PC-9 (cell line): ENCODE data around the gene LMO7. TPM values are rescaled to one million over a fixed set of nuclear protein-coding genes. Genes with fewer than 3 reads are reported as not detected.

Experiments used
- BruUV-seq: library from RNA; stranded (reverse); fragments of 400-500 nt; replicated peaks from 2 replicates; lab custom pipeline; 2021; lab: Mats Ljungman, UMichigan
- CTCF ChIA-PET: fragments of 300-600 bp; sonication (Branson Sonifier 250); formaldehyde crosslinking; loops from one replicate; lab custom pipeline; 2022; ENCODE audit warnings: antibody characterized with exemption; lab: Charles Lee
- POLR2A ChIA-PET: fragments of 300-600 bp; sonication (Branson Sonifier 250); formaldehyde crosslinking; loops from one replicate; lab custom pipeline; 2022; ENCODE audit warnings: antibody characterized with exemption; ENCODE audit not compliant: unreplicated experiment; lab: Charles Lee
- DNase-seq, 2 experiments: peaks; one replicate each; pipeline versions ENCODE4 v3.0.0 to v3.0.0-alpha.2; 2015 to 2022; ENCODE audit warnings: mixed read lengths in 1 of 2
- H2AFZ ChIP-seq: fragments of 200-600 bp; sonication (generic); 2 replicates; pipeline ENCODE4 v1.8.1; 2017; ENCODE audit warnings: antibody characterized with exemption
- H3F3A ChIP-seq: fragments of 200-600 bp; sonication (generic); 2 replicates; pipeline ENCODE4 v1.8.1; 2017; ENCODE audit warnings: antibody characterized with exemption, mild to moderate bottlenecking, low read depth; ENCODE audit not compliant: insufficient read depth
- H3K27ac ChIP-seq: fragments of 200-600 bp; sonication (generic); 2 replicates; pipeline ENCODE4 v1.6.1; 2016; ENCODE audit warnings: mixed run types
- H3K27me3 ChIP-seq: fragments of 200-600 bp; sonication (generic); 2 replicates; pipeline ENCODE4 v1.6.1; 2016; ENCODE audit warnings: low read depth, mixed run types; ENCODE audit not compliant: insufficient read depth
- H3K36me3 ChIP-seq: fragments of 200-600 bp; sonication (generic); 2 replicates; pipeline ENCODE4 v1.6.1; 2016; ENCODE audit warnings: low read depth, mixed run types
- H3K4me1 ChIP-seq: fragments of 200-600 bp; sonication (generic); replicated peaks from 2 replicates; pipeline ENCODE4 v1.6.1; 2016; ENCODE audit warnings: mixed run types; ENCODE audit not compliant: insufficient read depth
- H3K4me2 ChIP-seq: fragments of 200-600 bp; sonication (generic); 2 replicates; pipeline ENCODE4 v1.6.1; 2017; ENCODE audit warnings: mixed run types
- H3K4me3 ChIP-seq: fragments of 200-600 bp; sonication (generic); 2 replicates; pipeline ENCODE4 v1.6.1; 2016; ENCODE audit warnings: mixed run types
- H3K79me2 ChIP-seq: fragments of 200-600 bp; sonication (generic); 2 replicates; pipeline ENCODE4 v1.6.1; 2017; ENCODE audit warnings: low read depth, mixed run types
- H3K9me2 ChIP-seq: fragments of 200-600 bp; sonication (generic); 2 replicates; pipeline ENCODE4 v1.8.1; 2017; ENCODE audit warnings: mild to moderate bottlenecking; ENCODE audit not compliant: insufficient read depth
- H3K9me3 ChIP-seq: fragments of 200-600 bp; sonication (generic); 2 replicates; pipeline ENCODE4 v1.8.1; 2016; ENCODE audit warnings: low read depth; ENCODE audit not compliant: insufficient read depth
- H4K20me1 ChIP-seq: fragments of 200-600 bp; sonication (generic); 2 replicates; pipeline ENCODE4 v1.8.1; 2017; ENCODE audit not compliant: insufficient read depth
- CTCF ChIP-seq: fragments of 200-600 bp; sonication (generic); conservative IDR thresholded peaks from 2 replicates; pipeline ENCODE4 v1.6.1; 2017; ENCODE audit warnings: mixed run types, antibody characterized with exemption, mild to moderate bottlenecking, moderate library complexity
- EZH2 ChIP-seq: fragments of 200-600 bp; sonication (generic); IDR thresholded peaks from 2 replicates; pipeline ENCODE4 v1.8.0; 2017; ENCODE audit warnings: antibody characterized with exemption, low read depth
- intact Hi-C: fragments of 100-400 bp; cut with micrococcal nuclease; formaldehyde crosslinking; loops from one replicate; pipeline ENCODE4 v1.10.0; 2022; ENCODE audit not compliant: unreplicated experiment
- total RNA-seq: library from RNA; stranded (reverse); gene quantifications from 2 replicates; pipeline ENCODE4 v1.2.3, GENCODE V29; 2021

Gene LMO7
- total RNA-seq, 1 experiment from 2014 or later, result 93.0 TPM

- Histone ChIP-seq H3K4me1 (no peaks in the 10 kb centered on the region), H2AFZ (no peak overlapping the region), H3K4me2 (no peak overlapping the region), H3K9me2 (no peaks in the 10 kb centered on the region), H3K9me3 (no peaks in the 10 kb centered on the region), H3K36me3 (no peaks in the 10 kb centered on the region), H4K20me1 (no peaks in the 10 kb centered on the region), H3K27ac (no peak overlapping the region), H3K79me2 (no peaks in the 10 kb centered on the region), H3K27me3 (no peaks in the 10 kb centered on the region), H3K4me3 (no peak overlapping the region), H3F3A (no peaks in the 10 kb centered on the region)
- intact Hi-C loops, result no loop called here
- no TSS peak for BruUV-seq
- TF ChIP-seq EZH2, result no peak
- TF ChIP-seq CTCF, result no peak
- no peak for DNase-seq
- CTCF ChIA-PET, result no interaction called here
- POLR2A ChIA-PET, result no interaction called here
These were observed 9.0 kb downstream of the LMO7 start for GRCh38 chr13:75645141-75645540.

- H3K36me3 ChIP-seq, result no peaks in the 10 kb centered on the region
- no peaks in the 10 kb centered on the region for H3K9me2 ChIP-seq
- H3K27ac ChIP-seq, result no peak overlapping the region
- H4K20me1 ChIP-seq, result no peaks in the 10 kb centered on the region
- BruUV-seq, result no TSS peak
- DNase-seq, result no peak
- H3K4me3 ChIP-seq, result no peak overlapping the region
- POLR2A ChIA-PET, result no interaction called here
- no peaks in the 10 kb centered on the region for H3K27me3 ChIP-seq
- no peak overlapping the region for H2AFZ ChIP-seq
- CTCF ChIA-PET, result interaction anchor here (0.6 kb wide), 1 partner anchor 1503 kb away, joined by 5 read pairs; no protein-coding TSS in a partner anchor
- no peak overlapping the region for H3K4me2 ChIP-seq
- H3K9me3 ChIP-seq, result no peaks in the 10 kb centered on the region
- no peaks in the 10 kb centered on the region for H3K4me1 ChIP-seq
- TF ChIP-seq CTCF (no peak), EZH2 (no peak)
- no peaks in the 10 kb centered on the region for H3K79me2 ChIP-seq
- H3F3A ChIP-seq, result no peaks in the 10 kb centered on the region
- intact Hi-C loops, result no loop called here
These were observed 11.1 kb downstream of the LMO7 start for GRCh38 chr13:75647126-75647784.

- Histone ChIP-seq H4K20me1 (no peaks in the 10 kb centered on the region), H2AFZ (no peak overlapping the region), H3K36me3 (no peaks in the 10 kb centered on the region), H3K9me2 (no peaks in the 10 kb centered on the region), H3K4me2 (no peak overlapping the region), H3K27me3 (no peaks in the 10 kb centered on the region), H3F3A (no peaks in the 10 kb centered on the region), H3K4me3 (no peak overlapping the region), H3K79me2 (no peaks in the 10 kb centered on the region), H3K9me3 (no peaks in the 10 kb centered on the region), H3K27ac (no peak overlapping the region), H3K4me1 (no peaks in the 10 kb centered on the region)
- TF ChIP-seq EZH2, result no peak
- no peak for TF ChIP-seq CTCF
- BruUV-seq, result no TSS peak
- no peak for DNase-seq
- ChIA-PET POLR2A (no interaction called here), CTCF (interaction anchor here (1.0 kb wide), 1 partner anchor 22 kb away, joined by 3 read pairs; no protein-coding TSS in a partner anchor)
- intact Hi-C loops, result no loop called here
These were observed 12.3 kb downstream of the LMO7 start for GRCh38 chr13:75648446-75648845.
